ENCODE results near the gene C1S.

C1S gene

DNA sequence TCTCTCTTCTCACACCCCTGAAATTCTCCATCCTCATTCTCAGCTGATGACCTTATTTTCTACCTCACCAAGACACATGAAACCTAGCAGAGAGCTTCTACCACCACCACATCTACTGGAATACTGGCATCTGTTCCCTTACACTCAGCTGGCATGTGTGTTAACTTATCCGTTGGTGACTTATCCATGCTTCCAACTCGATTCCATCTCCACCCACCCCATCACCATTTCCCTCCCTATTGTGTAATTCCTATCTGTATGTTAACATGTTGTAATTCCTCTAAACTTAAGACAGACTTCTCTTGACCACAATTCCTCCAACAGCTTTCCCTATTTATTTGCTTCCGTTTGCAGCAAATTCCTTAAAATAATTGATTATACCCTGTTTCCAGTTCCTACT lies 15.4 kb downstream of the C1S start:
- DNase-seq (ENCODE audit: low read depth in 1 of 2, low spot score in 1 of 2): no peak

DNA sequence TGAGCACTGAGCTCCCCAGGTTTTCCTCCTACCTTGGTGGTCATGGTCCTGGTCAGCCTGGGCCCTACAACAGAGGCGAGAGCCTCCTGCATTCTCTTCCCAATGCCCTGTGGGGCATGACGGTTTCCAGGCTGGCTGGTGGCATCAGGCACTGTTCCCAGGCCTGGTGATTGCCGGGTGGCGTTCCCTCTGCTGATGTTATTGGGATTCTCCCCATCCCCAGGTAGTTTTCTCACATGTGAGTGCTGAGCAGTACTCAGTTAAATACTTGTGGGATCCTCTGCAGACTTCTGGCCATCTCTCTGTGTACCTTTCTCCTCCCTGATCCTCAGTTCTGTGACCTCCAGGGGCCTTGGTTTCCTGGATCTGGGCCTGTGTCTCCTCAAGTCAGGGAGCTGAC lies 16.0 kb downstream of the C1S start:
- no peak for DNase-seq (ENCODE audit: low read depth in 1 of 2, low spot score in 1 of 2)

DNA sequence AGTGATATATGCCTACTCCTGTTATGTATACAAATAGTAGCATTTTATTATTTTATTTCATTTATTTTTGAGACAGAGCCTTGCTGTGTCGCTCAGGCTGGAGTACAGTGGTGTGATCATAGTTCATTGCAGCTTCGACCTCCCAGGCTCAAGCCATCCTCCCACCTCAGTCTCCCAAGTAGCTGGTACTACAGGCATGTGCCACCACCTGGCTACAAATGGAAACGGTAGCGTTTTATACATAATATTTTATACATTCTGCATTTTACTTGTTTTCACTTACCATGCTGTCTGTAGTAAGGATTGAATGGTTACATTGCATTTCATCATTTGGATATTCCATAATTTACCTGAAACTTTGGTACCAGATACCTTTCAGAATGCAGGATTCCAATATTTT lies 17.6 kb downstream of the C1S start:
- DNase-seq (ENCODE audit: low read depth in 1 of 2, low spot score in 1 of 2): no peak

DNA sequence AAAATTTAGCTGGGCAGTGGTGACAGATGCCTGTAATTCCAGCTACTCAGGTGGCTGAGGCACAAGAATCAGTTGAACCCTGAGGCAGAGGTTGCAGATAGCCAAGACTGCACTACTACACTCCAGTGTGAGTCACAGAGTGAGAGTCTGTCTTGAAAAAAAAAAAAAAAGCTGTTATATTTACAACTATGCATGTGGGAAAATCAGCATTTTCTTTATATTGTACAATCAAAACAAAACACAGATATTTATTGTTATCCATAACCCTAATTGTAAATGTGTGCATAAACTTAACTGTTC lies 19.3 kb downstream of the C1S start:
- no peak for DNase-seq (ENCODE audit: low read depth in 1 of 2, low spot score in 1 of 2)

DNA sequence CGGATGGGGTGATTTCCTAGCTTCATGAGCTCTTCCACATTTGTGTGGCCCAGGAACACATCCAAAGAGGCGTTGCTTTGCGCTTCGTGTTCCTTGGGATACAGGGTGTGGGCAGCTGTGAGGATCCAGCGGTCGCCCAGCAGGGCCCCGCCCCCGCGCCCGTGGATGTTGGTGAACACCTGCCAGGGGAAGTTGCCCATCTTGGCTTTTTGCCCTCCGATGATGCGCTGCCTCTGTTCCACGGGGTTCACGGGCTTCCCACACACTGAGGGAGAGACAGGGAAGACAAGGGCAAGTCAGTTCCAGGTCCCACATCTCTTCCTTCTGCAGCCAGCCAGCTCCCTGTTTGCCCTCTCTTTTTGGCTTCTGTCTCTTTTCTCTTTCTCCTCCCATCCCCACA lies 20.5 kb downstream of the C1S start:
- DNase-seq (ENCODE audit: low read depth in 1 of 2, low spot score in 1 of 2): no peak

DNA sequence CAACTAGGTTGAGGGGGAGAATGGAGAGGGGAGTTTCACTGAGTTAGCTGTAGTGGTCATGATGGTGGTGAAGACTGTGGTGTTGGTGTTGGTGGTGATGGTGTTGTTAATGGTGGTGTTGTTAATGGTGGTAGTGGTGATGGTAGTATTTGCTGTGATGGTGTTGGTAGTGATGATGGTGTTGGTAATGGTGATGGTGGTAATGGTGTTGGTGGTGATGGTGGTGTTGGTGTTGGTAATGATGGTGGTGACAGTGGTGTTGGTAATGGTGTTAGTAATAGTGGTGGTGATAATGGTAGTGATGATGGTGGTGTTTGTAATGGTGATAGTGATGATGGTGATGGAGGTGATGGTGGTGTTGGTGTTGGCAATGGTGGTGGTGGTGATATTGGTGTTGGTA lies 22.6 kb downstream of the C1S start:
- no peak for DNase-seq (ENCODE audit: low read depth in 1 of 2, low spot score in 1 of 2)

DNA sequence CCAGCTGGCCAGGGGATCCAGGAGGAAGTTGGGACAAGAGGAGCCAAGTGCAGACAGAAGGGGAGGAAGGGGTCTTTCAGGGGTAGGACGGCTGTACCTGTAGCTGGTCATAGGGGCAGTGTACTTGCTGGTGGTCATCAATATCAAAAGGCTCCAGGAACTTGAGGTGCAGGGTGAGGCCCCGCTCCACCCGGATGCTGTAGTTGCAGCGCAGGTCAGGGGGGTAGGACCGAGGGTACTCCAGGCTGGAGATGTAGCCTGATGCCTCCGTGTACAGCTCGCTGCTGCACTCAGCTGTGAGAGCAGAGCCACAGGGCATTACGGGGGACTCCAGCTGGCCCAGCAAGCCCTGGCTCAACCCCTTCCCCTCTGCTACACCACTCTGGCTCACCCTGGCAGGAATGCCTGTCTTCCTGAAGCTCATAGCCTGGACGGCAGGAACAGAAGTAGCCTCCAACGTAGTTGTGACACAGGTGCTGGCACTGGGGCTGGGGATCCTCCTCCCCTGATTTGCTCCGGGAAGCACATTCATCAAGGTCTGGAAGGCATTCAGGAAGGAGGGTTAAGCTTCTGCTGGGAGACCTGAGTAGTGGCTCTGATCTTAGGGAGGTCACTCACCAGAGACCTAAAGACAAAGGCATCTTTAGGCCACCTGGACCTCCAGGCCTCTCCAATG lies 28.8 kb downstream of the C1S start:
- DNase-seq (ENCODE audit: low read depth in 1 of 2, low spot score in 1 of 2): no peak

DNA sequence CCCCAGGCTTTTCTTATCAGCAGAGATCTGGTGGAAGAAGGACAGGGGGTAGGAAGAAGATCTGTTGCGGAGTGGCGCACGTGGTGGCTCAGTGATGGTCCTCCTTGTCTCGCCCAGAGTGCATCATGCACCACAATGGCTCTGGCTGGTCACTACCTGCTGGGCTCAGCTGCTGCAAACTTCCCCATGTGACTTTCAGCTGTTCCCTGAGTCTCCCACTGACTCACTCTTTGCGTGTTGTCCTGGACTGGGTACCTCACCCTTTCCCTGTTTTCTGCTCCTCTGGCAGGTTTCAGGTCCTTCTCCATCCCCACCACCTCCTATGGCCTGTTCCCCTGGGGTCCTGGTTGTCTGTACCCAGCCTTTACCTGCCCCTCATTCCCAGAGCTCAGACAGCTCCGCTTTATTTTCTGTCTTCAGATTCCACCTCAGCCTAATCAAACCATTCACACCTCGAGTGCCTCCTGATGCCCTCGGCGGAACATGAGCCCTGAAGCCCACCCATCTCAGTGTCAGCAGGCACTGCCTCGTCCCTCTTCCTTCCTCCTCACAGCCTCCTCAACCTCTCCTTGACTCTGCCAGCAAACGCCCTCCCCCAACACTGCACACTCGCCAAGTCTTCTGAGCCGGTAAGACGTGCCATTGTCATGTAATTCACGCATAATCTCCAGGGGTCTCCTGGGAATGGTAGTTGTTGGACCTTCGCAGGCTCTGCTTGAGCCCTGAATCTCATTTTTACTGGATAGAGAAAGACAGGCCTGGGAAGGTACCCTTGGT lies 29.9 kb downstream of the C1S start:
- no peak for DNase-seq (ENCODE audit: low read depth in 1 of 2, low spot score in 1 of 2)

DNA sequence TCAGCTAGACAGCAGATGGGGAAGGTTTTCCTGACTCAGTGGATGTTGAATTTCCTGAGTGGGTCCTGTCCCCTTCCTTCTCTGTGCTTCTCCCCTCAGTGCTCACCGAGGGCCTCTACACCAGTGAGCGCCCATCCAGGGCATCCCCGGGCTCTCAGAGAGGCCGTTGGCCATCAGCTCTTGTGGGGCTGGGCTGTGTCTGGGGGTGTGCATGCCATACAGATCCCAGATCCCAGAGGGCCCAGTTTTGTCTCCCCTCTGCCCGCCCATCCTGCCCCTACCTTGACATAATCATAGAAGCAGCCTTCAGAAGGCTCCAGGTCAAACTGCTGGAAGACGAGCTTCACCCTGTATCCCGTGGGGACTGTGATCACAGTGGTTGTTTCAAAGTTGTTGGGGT lies 30.7 kb downstream of the C1S start:
- DNase-seq (ENCODE audit: low read depth in 1 of 2, low spot score in 1 of 2): no peak

DNA sequence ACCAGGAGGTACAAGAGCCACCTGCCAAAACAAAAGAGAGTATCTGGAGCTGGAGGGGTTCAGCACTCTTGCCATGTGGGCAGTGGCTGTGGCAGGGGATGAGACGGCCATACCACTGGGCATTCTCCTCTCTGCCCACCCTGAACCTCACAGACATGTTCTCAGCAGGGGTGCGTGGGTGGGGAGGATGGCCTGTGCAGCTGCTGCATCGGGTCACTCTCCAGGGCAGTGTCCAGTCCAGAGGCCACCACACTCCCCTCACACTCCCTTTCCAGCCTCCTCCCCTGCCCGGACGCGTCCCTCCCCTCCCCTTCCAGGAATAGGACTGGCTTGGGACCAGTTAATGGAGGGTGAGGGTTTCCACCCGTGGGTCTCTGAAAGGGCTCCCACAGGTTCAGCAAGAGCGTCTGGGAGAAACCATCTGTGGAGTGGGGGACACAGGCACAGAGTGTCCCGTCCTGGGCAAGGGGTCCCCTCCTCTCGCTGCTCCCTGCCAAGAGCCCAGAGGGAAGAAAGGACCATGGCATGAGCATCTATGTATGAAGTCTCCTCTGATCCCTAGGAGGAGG lies 31.2 kb downstream of the C1S start:
- DNase-seq (ENCODE audit: low read depth in 1 of 2, low spot score in 1 of 2): no peak

DNA sequence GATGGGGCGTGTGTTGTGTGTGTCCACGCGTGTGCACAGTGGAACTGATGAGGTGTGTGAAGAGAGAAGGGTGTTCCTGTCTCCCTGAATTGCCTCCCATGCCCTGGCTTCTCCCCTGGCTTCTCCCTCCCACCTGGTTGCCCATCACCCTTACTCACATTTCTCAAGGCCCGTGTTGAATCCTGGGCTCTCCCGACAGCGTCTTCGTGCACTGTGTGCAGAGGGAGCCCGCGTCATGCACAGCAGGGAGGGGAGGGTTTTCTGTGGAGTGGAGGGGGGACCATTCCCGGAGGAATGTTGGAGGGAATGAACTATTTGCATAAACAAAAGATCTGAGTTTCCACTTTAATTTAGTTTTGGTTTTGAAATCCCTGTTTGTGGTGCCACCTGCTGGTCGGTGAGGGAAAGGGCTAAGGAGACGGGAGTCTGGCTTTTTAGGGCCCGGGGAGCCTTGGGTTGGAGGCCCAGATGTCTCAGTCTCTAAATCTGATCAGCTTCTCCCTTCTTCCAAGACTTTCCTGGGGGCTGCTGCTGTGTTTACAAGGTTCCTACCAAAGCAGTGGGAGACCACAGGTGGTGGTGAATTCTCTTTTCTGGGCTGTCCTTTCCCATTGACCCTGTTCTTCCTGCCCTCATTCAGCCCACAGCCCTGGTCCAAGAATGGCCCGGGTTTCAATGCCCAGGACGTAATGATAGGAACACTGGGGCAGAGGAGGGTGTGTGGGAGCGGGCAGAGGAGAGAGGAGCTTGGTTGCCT lies 31.9 kb downstream of the C1S start, which contains the start of gene C1R:
TSS of gene C1R (minus strand) at position 217 of the 757 bp plus-strand sequence. CDS start at position 160, 57 bp downstream.
- peak; percentile 38 to 45 for DNase-seq (ENCODE audit: low read depth in 1 of 2, low spot score in 1 of 2)

DNA sequence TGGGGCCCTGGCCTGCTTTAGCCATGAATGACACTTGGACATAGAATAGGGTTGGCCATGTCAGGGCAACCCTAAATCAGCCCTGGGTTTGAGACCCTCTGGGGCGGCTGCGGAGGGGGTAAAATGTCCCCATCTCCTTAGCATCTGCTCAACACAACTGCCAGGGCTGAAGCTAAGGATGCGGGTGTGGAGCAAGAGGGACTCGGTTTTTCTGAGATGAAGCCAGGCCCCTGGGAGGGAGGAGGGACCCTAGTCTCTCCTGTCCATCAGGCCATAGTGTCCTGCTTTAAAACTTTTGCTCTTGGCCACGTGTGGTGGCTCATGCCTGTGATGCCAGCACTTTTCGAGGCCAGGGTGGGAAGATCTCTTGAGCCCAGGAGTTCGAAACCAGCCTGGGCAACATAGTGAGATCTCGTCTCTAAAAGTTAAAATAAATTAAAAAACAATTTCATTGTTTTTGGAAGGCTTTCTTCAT lies 32.5 kb downstream of the C1S start:
- DNase-seq (ENCODE audit: low read depth in 1 of 2, low spot score in 1 of 2): no peak

DNA sequence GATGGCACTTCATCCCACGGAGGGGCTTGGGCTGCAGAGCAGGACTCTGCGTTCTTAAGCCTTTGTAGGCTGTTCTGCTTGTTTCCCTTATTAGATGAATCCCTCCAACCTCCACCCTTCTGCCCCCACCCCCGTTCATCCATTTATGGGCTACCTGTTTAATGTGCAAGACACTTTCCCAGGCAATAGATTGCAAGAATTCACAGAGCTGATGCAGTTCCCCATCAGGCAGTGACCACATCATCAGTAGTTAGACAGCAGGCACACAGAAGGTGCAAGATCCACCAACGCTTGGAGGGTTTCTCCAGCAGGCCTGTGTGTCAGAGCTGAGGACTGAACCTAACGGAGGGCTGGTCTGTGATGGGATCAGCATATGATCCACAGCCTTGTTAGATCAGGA lies 33.0 kb downstream of the C1S start:
- no peak for DNase-seq (ENCODE audit: low read depth in 1 of 2, low spot score in 1 of 2)

DNA sequence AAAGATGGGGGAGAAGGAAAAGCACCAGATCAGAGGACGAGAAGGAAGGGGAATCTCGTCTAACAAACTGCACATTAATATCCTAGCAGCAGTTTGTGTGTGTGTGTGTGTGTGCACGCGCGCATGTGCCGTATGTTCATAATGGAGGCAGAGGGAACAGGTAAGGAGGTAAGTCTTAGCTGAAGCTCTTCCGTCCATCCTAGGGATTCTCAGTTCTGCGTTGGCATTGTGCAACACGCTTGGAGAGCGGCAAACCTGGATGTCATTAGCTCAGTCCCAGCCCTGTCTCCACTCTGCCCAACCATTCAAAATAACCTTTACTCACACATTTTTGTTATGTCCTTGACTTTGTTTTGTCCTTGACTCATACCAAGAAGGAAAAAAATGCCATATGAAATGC lies 33.4 kb downstream of the C1S start:
- DNase-seq (ENCODE audit: low read depth in 1 of 2, low spot score in 1 of 2): no peak

DNA sequence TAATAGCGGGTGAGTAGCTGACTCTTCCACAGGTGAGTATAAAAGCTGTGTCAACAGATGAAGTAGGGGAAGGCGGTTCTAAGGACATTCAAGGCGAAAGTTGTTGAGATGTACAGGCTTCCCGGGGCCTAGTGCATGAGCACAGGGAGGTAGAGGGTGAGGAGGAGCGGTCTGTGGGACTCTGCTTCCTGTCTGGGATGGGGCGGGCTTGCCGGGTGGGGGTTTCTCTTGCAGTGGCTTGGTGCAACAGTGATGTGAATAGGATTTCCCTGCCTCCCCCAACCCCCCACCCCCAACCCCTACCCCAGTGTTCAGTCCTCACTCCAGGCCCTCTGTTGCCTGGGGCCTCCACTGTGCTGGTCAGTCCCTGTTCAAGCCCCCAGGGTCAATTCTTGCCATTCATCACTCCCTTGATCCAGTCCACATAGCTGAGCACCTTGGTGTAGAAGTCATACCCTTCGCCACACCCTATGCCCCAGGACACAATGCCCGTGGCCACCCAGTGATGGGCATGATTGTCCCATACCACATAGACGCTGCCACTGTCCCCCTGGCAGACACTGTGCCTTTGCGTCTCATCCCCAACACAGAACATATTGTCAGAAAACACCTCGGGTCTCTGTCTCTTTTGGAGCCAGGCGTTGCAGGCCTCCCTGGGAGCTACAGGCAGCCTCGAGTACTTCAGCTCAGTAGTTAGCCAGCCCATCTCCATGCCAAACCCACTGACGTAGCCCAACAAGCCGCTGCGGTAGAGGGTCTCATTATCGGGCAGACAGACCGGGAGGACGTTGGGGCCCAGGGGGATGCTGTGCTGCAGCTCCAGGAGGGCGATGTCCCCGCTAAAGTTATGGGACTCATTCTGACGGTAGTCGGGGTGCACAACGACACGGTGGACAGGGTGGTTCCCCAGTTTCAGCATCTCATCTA lies 35.8 kb downstream of the C1S start:
- DNase-seq (ENCODE audit: low read depth in 1 of 2, low spot score in 1 of 2): no peak

DNA sequence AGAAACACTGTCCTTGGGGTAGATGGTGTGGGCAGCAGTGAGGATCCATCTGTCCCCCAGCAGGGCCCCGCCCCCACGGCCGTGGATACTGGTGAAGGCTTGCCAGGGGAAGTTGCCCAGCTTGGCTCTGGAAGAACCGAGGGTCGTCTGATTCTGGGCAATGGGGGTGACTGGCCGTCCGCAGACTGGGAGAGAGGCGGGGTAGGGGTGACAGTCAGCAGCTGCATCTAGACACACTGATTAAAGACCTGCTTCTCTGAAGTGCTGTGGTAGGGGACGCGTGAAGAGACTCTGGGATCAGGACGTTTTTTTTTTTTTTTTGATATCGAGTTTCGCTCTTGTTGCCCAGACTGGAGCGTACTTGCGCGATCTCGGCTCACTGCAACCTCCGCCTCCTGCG lies 36.5 kb downstream of the C1S start:
- DNase-seq (ENCODE audit: low read depth in 1 of 2, low spot score in 1 of 2): no peak

DNA sequence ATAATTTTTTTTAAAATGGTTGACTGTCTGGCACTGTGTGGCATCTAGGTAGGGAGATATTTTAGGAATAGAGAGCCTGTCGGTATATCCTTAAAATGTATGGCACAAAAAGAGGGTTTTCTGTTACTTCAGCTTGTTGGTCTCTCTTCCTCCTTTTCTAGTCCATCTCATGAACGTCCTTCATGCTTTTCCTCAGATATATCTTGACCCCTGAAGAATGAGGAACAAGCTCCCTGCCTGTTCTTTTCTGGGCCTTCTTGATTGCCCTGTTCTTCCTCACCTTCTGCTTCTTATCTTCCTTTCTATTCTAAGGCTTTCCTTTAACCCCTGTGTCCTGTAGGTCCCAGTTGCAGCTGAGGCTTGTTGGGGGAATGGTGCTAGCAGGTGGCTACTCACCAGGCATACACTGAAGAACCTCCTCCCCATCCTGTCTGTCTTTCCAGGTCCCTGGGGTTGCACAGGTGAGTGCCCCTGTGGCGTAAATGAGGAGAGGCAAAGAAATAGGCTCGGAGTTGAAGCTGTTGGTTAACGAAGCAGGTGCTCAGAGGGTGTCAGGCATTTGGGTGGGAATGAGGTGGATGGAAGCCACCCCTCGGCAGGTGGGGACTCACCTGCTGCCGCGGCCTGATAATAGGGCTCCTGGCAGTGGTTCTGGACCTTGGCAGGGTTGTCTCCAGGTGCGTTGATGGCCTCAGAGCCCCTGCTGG lies 38.9 kb downstream of the C1S start:
- DNase-seq (ENCODE audit: low read depth in 1 of 2, low spot score in 1 of 2): no peak

DNA sequence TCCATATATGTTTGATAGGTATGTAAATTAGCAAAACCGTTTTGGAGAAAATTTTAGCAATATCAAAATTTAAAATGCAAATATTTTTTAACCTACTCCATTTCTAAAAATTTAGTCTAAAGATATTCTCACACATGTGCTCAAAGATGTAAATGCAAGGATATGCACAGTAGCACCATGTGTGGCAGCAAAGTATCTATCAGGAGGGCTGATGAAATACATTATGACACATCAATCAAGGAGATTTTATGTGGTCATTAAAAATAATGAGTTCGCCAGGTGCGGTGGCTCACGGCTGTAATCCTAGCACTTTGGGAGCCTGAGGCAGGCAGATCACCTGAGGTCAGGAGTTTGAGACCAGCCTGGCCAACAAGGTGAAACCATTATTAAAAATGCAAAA lies 39.7 kb downstream of the C1S start:
- no peak for DNase-seq (ENCODE audit: low read depth in 1 of 2, low spot score in 1 of 2)

DNA sequence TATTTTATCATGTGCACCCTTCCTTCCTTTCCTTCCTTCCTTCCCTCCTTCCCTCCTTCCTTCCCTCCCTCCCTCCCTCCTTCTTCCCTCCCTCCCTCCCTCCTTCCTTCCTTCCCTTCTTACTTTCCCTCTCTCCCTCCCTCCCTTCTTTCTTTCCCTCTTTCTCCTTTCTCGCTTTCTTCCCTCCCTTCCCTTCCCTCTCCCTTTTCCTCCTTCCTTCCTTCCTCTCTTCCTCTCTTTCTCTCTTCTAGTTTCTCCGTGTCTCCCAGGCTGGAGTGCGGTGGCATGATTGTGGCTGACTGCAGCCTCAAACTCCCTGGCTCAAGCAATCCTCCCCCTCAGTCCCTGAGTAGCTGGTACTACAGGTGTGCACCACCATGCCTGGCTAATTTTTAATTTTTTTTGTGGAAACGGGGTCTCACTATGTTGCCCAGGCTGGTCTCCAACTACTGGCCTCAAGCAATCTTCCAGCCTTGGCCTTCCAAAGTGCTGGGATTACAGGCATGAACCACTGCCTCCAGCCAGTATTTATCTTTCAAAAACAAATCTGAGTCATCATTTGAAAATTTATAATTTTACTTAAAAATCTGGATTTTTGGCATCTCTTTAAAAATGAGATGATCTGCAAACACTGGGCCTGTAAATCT lies 40.7 kb downstream of the C1S start:
- no peak for DNase-seq (ENCODE audit: low read depth in 1 of 2, low spot score in 1 of 2)

DNA sequence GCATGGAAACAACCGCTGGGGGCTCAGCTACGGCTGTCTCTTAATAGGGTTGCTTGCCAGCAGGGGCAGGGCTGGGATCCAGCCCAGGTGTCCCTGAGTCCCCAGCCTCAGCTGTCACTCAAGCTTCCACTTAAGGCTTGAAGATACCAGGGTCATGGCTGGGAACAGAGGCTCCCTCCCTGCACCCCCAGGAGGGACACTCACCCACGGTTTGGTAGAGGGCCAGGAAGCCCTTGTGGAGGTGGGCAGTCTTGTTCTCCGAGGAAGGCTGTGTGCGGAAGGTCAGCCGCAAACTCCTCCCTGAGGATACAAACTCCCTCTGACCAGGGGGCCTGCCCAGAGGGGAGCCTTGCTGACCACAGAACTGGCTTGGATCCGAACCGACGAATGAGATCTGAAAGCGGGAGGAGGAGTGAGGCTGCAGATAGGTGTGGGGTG lies 41.2 kb downstream of the C1S start:
- no peak for DNase-seq (ENCODE audit: low read depth in 1 of 2, low spot score in 1 of 2)
